ENCODE results near the gene CCDC9B.

- TF ChIP-seq EZH2 (IDR thresholded peaks at IDR 0.05; ENCODE audit: insufficient read depth, poor library complexity, severe bottlenecking) (no peak), EZH2phosphoT487 (IDR thresholded peaks at IDR 0.05; ENCODE audit: insufficient read depth, low read depth) (no peak)
These were observed 30.5 kb downstream of the CCDC9B start for GRCh38 chr15:40310001-40310959.

Data from GM23248 (cell line).